RWPE2 (cell line): ENCODE measurements around the gene LSG1.

Experiments used
- ATAC-seq: fragments of 200-7000 bp; cut with Tn5 transposase; 3 replicates; pipeline ENCODE4 v1.9.1; 2021; ENCODE audit warnings: low read depth
- DNase-seq: peaks from one replicate; pipeline ENCODE4 v3.0.0-alpha.2; 2020; ENCODE audit warnings: low spot score
- H3K27ac ChIP-seq: fragments of 450-650 bp; 2 replicates; pipeline ENCODE4 v1.5.1; 2017; ENCODE audit warnings: mild to moderate bottlenecking; ENCODE audit not compliant: poor library complexity, severe bottlenecking
- H3K27me3 ChIP-seq: fragments of 250-450 bp; sonication (Bioruptor Pico); 2 replicates; pipeline ENCODE4 v1.5.1; 2021; ENCODE audit warnings: mild to moderate bottlenecking, moderate library complexity; ENCODE audit not compliant: insufficient read depth, poor library complexity, severe bottlenecking
- H3K36me3 ChIP-seq: fragments of 250-450 bp; sonication (Bioruptor Pico); 2 replicates; pipeline ENCODE4 v1.5.1; 2020; ENCODE audit warnings: low read depth, mild to moderate bottlenecking, moderate library complexity
- H3K4me1 ChIP-seq: fragments of 250-450 bp; sonication (Bioruptor Pico); 2 replicates; pipeline ENCODE4 v1.5.1; 2021; ENCODE audit warnings: mild to moderate bottlenecking, moderate library complexity; ENCODE audit not compliant: insufficient read depth, poor library complexity, severe bottlenecking
- H3K4me3 ChIP-seq: fragments of 250-450 bp; sonication (Bioruptor Pico); 2 replicates; pipeline ENCODE4 v1.5.1; 2021; ENCODE audit warnings: mild to moderate bottlenecking, moderate library complexity; ENCODE audit not compliant: severe bottlenecking
- H3K9me3 ChIP-seq: fragments of 250-450 bp; sonication (Bioruptor Pico); 2 replicates; pipeline ENCODE4 v1.5.1; 2021; ENCODE audit warnings: mild to moderate bottlenecking, moderate library complexity; ENCODE audit not compliant: severe bottlenecking
- CTCF ChIP-seq: fragments of 450-650 bp; IDR thresholded peaks from one replicate; pipeline ENCODE4 v1.5.1; 2017; ENCODE audit warnings: mild to moderate bottlenecking, moderate library complexity; ENCODE audit not compliant: poor library complexity, severe bottlenecking

The LSG1 gene

GRCh38 chr3:194604837-194605236, 67.2 kb downstream of the LSG1 start:
- H3K27me3 ChIP-seq = no peaks in the 10 kb centered on the region
- H3K36me3 ChIP-seq = peaks cover 7% of the 10 kb centered on the region
- no peak overlapping the region for H3K4me3 ChIP-seq
- ATAC-seq = no peak
- no peak for DNase-seq
- no peak overlapping the region for H3K27ac ChIP-seq
- no peaks in the 10 kb centered on the region for H3K4me1 ChIP-seq
- no peaks in the 10 kb centered on the region for H3K9me3 ChIP-seq
- TF ChIP-seq CTCF = peak; percentile 26

GRCh38 chr3:194604126-194604525, 67.9 kb downstream of the LSG1 start:
- no peak for ATAC-seq
- no peaks in the 10 kb centered on the region for H3K27me3 ChIP-seq
- no peak overlapping the region for H3K4me3 ChIP-seq
- H3K9me3 ChIP-seq = no peaks in the 10 kb centered on the region
- no peak for DNase-seq
- H3K4me1 ChIP-seq = no peaks in the 10 kb centered on the region
- H3K36me3 ChIP-seq = peaks cover 7% of the 10 kb centered on the region
- H3K27ac ChIP-seq = no peak overlapping the region
- no peak for TF ChIP-seq CTCF

- DNase-seq = no peak
- no peaks in the 10 kb centered on the region for H3K27me3 ChIP-seq
- no peaks in the 10 kb centered on the region for H3K4me1 ChIP-seq
- no peaks in the 10 kb centered on the region for H3K9me3 ChIP-seq
- ATAC-seq = no peak
- no peak overlapping the region for H3K4me3 ChIP-seq
- no peak overlapping the region for H3K27ac ChIP-seq
- peaks cover 7% of the 10 kb centered on the region for H3K36me3 ChIP-seq
- TF ChIP-seq CTCF = no peak
These were observed 69.3 kb downstream of the LSG1 start for GRCh38 chr3:194602669-194603171.

- Histone ChIP-seq H3K27me3 (no peaks in the 10 kb centered on the region), H3K36me3 (peaks cover 7% of the 10 kb centered on the region), H3K27ac (no peak overlapping the region), H3K4me1 (peaks cover 10% of the 10 kb centered on the region), H3K4me3 (no peak overlapping the region), H3K9me3 (no peaks in the 10 kb centered on the region)
- no peak for ATAC-seq
- no peak for TF ChIP-seq CTCF
- DNase-seq = no peak
These were observed 73.0 kb downstream of the LSG1 start for GRCh38 chr3:194598771-194599557.

GRCh38 chr3:194596906-194597305, 75.1 kb downstream of the LSG1 start:
- no peak overlapping the region for H3K27ac ChIP-seq
- ATAC-seq = no peak
- no peaks in the 10 kb centered on the region; the same call in 1 of the 2 replicates for H3K36me3 ChIP-seq
- TF ChIP-seq CTCF = no peak
- H3K9me3 ChIP-seq = no peaks in the 10 kb centered on the region
- H3K4me3 ChIP-seq = no peak overlapping the region
- no peaks in the 10 kb centered on the region for H3K27me3 ChIP-seq
- H3K4me1 ChIP-seq = peaks cover 22% of the 10 kb centered on the region
- DNase-seq = no peak
